HG02885 (cell line): ENCODE data around the gene PRAME.
"Not testable (repeated sequence)": the region's sequence is repeated elsewhere in the genome, so short reads cannot be mapped to it uniquely, and the experiment has no call there.

Experiments used
- ATAC-seq: cut with Tn5 transposase; IDR thresholded peaks from one replicate; pipeline ENCODE4 v1.9.1; 2021; ENCODE audit warnings: mild to moderate bottlenecking; ENCODE audit not compliant: unreplicated experiment, poor library complexity

PRAME gene

DNA sequence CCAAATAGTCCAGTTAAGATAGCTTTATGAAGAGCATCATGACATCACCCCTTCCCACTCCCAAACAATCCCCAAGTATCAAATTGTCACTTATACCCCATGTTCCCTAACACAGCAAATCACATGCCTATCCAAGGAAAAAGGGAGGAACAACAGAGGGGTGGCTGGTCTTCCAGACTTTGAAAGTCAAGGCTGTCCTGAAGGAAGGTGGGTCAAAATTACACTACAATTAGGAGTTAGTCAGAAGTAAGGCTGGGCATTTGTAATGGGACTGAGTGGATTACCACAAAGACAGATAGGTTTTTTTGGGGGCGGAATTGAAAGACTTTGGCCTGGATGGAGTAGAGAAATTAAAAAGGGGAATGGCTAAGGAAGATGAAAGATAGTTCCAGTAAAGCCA is 5.9 kb downstream of the PRAME start:
- no peak for ATAC-seq

DNA sequence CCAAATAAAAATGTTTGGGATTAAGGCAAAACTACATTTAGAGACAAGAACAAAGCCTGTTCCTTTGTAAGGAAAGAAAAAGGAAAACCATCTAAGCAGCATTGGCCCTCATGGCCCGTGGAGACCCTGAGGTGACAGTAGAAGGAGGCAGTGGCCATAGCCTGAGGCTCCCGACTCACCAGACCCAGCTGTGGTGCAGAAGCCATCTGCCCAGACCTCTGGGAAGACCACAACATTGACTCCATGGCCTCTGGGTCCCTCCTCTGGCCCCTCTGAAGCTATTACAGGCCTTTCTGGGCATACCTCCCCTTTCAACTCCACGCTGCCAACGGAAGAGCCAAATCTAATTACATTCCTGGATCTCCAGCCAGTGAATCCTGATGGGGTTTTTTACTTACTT is 6.4 kb downstream of the PRAME start:
- no peak for ATAC-seq

DNA sequence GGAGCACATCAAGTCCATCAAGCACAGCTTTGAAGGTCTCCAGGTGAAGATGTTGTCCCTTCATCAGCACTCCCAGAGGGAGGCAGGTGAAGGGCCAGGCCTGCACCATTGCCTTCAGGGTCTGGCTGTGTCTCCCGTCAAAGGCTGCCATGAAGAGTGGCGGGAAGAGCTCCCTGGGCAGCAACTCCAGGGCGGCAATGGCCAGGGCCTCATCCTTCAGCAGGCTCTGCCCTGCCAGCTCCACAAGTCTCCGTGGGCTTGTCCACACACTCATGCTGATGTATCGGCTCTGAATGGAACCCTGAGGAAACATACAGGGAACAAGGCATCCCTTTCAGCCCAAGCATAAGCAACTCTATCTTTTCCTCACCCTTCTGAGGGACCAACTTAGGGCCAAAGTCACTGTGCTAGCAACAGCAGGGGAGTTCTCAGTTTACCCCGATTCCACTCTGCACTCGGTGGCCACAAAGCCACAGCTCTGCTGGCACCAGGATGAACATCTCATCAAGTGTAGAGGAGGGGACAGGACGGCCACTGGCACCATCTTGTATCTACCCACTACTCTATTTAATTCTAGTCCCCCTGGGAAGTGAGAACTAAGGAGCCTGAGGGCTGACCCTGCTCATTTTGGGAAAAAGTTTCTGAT is 8.2 kb downstream of the PRAME start:
- no peak for ATAC-seq

DNA sequence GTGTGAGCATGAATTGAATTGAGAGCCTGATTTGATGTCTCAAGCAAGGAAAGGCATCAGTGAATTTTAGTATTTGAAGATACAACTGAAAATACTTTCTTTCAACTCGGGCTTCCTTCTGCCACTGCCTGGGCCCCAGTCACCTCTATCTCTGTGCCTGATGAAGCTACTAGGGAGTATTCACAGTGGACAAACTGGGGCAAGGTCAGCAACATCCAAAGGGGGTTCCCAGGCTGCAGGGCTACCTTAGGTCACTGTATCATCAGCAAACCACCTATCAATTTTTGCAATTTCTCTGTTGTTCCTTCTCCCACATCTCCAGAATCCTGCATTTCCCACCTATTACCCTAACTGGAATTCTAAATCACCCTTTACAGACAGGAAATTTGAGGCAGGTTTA is 10.2 kb downstream of the PRAME start:
- ATAC-seq, result no peak

DNA sequence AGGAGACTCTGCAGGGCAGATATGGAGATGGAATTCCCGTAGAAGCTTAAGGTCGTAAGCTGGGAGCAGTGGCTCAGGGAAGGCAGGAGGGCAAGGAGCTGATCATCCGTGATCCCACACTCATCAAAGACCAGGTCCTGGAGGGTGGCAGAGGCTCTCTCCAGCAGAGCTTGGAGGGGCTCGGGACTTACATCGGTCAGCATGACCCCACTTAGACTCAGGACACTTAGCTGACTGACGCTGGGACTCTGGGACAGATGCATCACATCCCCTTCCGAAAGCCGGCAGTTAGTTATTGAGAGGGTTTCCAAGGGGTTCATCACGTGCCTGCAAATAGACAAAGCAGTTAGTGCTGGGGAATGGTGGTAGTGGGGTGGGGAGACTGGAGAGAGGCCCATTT is 10.7 kb downstream of the PRAME start:
- ATAC-seq, result no peak

DNA sequence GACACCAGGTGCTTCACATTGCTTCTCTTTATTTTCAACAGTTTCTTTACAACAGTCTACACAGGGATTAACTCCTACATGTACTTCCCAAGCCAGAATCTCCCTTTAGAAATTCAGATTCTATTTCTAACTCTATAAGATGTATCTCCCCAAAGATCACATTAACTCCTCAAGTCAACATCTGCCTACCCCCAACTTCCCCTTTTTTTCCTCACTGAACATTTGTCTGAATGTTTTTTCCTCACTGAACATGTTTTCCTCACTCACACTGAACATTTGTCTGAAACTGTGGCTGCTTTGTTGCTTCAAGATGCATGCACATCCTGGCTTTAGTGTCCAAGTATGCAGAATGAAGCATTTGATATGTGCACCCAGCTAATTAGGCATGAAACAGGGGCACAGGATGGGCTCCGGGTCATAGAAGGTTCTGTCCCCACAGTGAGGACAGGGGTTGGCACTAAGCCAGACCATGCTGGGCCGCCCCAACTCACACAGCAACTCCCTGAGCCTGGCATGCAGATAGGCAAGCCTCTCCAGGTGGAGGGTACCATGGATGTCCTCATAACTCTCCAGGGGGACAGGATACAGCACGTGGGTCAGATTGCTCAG is 11.3 kb downstream of the PRAME start:
- no peak for ATAC-seq

DNA sequence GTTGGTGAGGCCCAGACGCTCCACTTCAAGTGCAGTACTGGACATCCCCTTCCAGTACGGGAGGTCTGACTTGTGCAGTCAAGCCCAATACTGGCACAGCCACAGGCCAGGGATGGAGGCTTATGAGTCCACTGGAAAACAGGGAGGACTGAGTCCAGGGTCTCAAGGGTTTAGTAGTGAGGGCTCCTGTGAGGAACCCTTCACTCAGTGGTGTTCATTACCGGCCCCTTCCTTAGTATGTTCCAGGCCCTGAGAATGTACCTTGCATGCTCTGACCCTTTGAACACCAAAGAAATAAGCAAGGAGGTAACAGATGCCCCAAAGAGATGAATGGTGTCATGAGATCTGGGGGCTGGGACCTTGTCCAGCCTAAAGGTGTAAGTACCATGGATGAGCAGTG is 11.8 kb downstream of the PRAME start:
- ATAC-seq, result no peak

DNA sequence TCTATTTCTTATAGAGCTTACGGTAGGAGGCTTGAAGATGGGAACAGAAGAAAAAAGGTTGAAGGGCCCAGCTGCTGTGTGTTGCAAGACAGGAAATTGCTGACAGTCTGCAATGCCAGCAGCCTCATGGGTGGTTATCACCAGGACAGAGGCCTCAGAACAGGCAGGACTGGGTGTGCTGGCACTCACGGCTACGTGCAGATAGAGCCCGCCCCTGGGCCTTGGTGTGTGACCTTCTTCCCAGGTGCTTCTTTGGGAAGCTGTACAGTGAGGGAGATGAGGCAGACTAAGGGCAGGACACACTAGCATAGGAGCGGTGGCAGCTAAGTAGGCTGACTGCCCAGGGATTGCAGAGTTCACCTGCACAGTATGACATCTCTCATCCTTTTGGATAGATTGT is 12.6 kb downstream of the PRAME start:
- no peak for ATAC-seq

DNA sequence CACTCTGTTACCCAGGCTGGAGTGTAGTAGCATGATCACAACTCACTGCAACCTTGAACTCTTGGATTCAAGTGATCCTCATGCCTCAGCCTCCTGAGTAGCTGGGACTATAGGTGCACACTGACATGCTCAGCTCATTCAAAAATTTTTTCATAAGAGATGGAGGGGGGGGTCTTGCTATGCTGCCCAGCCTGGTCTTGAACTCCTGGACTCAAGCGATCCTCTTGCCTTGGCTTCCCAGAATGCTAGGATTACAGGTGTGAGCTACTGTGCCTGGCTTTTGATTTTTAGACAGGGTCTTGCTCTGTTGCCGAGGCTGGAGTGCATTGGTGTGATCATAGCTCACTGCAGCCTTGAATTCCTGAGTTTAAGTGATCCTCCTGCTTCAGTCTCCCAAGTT is 14.0 kb downstream of the PRAME start:
- no peak for ATAC-seq

DNA sequence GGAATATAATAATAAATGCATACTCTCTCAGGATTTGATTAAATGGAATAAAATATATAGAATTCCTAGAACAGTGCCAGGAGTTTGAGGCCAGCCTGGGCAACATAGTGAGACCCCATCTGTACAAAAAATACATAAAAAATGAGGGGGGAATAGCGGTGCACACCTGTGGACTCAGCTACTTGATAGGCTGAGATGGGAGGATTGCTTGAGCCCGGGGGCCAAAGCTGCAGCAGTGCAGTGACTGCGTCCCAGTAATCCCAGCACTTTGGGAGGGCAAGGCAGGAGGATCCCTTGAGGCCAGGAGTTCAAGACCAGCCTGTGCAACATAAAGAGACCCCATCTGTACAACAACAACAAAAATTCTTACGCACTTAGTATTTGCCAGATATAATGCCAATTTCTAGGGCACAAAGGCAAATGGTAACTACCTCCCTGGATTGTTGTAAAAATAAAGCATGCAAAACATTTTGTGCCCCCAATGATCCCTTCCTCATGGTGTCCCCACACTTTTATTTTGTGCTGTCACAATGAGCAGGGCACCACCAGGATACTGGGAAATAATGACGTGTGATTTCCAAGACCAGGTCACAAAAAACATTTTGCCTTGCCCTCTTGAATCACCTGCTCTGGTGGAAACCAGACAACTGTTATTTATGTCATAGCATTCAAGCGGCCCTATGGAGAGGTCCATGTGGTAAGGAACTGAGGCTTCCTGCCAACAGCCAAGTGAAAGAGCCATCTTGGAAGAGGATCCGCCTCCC is 20.7 kb downstream of the PRAME start:
- no peak for ATAC-seq

DNA sequence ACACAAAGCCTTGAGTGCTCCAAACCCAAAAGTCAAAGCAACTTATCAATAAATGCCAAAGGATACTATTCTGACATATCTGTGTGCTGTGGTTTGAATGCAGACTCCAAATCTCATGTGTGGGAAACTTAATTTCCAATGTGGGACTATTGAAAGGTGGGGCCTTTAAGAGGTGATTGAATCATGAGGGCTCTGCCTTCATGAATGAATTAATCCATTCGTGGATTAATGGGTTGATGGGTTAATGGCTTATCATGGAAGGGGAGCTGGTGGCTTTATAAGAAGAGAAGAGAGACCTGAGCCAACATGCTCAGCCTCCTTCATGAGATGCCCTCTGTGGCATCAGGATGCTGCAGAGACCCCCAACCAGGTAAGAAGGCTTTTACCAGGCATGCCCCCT is 22.1 kb downstream of the PRAME start:
- ATAC-seq, result no peak

DNA sequence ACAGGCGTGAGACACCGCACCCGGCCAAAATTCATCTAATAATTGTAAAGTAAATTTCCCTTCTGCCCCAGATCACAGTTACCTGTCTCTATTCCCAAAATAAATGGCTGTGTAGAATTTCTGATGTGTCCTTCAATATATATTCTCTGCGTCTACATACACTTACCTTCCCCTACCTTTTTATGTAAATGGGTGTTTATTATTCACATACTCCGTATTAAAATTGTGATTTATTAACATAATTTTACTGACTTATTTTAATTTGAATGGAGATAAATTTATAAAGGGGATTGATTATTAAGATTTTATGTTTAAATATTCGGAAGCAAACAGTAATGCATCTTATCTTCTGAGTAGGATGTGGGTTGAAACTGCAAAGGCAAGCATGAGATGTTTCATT is 22.6 kb downstream of the PRAME start:
- no peak for ATAC-seq

DNA sequence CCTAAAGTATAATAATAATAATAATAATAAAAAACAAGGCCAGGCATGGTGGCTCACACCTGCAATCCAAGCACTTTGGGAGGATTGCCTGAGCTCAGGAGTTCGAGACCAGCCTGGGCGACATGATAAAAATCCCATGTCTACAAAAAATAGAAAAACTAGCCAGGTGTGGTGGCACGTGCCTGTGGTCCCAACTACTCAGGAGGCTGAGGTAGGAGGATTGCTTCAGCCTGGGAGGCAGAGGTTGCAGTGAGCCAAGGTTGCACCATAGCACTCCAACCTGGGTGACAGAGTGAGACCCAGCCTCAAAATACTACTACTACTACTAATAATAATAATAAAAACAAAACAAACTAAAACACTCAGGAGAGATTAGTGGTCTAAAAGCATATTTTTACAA is 23.4 kb downstream of the PRAME start:
- no peak for ATAC-seq

DNA sequence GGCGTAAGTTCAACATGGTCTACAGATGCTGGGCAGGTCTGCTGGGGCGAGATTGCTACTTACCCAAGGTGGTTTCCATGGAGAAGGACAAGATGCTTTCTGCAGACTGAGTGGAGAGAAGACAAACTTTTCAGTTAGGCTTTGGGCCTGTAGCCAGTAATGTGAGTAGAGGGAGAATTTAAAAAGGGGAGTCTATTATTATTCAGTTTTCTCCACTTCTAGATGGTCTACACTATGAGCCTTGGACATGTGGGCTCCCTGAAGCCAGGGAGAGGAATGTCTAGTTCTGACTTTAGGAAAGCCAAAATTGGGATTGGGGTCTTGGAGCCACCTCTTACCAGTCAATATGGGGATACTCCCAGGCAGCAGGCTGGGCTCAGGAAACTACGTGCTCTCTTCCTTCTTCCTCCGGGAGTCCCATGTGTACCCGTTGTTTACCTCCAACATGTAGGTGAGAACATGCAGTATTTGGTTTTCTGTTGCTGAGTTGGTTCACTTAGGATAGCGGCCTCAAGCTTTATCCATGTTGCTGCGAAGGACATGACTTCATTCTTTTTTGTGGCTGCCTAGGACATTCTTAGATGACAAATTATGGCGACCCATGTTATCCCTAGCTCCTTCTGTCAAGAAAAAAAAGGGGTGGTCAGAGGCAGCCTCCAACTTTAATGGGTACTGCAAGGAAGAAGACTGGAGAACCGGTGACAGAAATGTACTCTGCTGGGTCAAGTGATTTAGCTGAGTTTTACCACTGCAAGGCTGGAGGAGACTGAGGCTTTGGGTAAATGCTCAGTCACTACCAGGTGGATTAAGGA is 24.3 kb downstream of the PRAME start:
- no peak for ATAC-seq

DNA sequence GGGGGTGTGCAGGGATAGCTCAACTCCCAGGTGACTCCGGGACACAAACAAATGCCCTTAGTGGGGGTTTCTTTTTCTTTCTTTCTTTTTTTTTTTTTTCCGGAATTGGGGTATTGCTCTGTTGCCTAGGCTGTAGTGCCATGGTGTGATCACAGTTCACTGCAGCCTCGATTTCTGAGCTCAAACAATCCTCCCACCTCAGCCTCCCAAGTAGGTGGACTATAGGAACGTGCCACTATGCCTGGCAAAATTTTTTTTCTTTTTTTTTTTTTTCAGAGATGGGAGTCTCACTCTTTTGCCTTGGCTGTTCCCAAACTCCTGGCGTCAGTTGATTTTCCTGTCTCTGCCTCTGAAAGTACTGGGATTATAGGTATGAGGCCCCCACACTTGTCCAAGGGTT is 25.2 kb downstream of the PRAME start:
- no peak for ATAC-seq

DNA sequence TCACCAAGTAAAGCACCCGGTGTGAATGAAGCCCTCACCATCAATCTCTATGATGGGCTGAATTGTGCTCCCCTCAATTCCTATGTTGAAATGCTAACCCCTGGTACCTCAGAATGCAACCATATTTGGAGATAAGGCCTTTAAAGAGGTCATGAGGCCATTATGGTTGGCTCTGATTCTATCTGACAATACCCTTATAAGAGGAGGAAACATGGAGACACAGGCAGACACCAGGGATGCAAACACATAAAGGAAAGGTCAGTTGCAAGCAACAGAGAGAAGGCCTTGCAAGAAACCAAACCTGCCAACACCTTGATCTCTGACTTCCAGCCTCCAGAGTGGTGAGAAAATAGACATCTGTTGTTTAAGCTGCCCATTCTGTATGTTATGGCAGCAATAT is 25.6 kb downstream of the PRAME start:
- ATAC-seq, result no peak

DNA sequence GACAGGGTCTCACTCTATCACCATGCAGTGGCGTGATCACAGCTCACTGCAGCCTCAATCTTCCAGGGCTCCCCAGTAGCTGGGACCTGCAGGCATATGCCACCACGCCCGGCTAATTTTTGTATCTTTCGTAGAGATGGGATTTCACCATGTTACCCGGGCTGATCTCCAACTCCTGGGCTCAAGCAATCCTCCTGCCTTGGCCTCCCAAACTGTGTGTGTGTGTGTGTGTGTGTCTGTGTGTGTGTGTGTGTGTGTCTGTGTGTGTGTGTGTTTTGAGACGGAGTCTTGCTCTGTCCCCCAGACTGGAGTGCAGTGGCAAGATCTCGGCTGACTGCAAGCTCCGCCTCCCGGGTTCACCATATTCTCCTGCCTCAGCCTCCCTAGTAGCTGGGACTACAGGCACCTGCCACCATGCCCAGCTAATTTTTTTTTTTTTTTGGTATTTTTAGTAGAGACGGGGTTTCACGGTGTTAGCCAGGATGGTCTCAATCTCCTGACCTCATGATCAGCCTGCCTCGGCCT is 26.5 kb downstream of the PRAME start:
- not testable (repeated sequence) for ATAC-seq

DNA sequence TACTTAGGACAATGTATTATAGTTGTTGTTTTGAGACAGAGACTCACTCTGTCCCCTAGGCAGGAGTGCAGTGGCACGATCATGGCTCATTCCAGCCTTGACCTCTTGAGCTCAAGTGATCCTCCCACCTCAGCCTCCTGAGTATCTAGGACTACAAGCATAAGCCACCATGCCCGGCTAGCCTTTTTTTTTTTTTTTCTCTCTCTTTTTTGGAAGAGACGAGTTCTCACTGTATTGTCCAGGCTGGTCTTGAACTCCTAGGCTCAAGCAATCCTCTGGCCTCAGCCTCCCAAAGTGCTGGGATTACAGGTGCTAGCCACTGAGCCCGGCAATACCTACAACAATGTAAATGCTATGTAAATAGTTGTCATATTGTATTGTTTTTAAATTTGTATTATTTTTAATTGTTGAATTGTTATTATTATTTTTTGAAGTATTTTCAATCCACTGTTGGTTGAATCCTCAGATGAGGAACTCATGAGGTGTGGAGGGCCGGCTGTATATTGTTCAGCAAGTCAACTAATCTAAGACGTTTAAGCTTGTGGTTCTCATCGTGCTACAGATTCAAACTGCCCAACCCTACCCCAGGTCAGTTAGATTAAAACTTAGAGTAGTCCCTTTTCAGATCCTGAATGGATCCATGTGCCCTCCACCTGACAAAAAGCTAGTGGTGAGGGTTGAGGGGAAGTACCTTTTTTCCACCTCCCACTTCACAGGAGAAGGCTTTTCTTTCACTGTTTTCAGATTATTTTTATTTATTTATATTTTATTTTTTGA is 27.1 kb downstream of the PRAME start:
- ATAC-seq, result no peak

DNA sequence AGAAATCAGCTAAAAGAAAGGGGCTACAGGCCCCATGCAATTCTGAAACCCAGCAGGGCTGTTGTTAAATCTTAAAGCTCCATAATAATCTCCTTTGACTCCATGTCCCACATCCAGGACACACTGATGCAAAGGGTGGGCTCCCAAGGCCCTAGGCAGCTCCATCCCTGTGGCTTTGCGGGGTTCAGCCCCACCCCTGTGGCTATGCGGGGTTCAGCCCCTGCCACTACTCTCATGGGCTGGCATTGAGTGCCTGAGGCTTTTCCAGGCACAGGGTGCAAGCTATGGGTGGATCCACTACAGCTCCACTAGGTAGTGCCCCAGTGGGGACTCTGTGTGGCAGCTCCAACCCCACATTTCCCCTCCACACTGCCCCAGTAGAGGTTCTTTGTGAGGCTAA is 30.3 kb downstream of the PRAME start:
- no peak for ATAC-seq

DNA sequence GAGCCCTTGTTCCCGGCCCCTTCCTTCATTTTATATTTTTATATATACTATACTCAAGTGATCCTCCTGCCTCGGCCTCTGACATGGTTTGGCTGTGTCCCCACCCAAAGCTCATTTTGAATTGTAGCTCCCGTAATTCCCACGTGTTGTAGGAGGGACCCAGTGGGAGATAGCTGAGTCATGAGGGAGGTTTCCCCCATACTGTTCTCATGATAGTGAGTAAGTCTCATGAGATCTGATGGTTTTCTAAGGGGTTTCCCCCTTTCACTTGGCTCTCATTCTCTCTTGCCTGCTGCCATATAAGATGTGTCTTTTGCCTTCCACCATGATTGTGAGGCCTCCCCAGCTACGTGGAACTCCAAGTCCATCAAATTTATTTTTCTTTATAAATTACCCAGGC is 31.8 kb downstream of the PRAME start:
- ATAC-seq, result no peak
